ENCODE data around the gene MRPL47. TPM values are rescaled to one million over a fixed set of nuclear protein-coding genes. Genes with fewer than 3 reads are reported as not detected.

MRPL47 gene
- total RNA-seq, 4 donors from 2014 or later, result 21.5 to 32.9 (median 28.7) TPM

DNA sequence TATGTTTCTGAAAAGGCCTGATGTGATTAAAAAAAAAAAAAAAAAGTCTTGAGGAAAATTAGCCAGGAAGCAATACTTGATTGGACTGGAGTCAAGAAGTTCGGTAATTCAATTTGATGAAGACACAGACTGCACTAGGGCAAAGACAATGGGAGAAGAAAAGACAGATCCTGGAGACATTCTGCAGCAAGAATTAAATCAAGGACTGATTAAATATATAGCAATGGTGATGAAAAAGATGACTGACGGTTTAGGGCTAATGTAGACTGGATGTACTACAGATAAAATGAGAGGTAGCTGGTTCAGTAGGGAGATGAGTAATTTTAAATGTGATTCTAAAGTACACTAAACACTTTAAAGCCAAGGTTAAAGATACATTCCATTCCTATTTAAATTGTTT, 13.8 kb downstream of the MRPL47 start:
- TF ChIP-seq CTCF (IDR thresholded peaks at IDR 0.05), result no peak
- ATAC-seq (ENCODE audit: low FRiP score), result no peak
- no peak for DNase-seq (ENCODE audit: low spot score)

GRCh38 chr3:179589143-179589542, 15.3 kb downstream of the MRPL47 start:
- no peak for TF ChIP-seq CTCF (IDR thresholded peaks at IDR 0.05)
- DNase-seq (ENCODE audit: low spot score) (no peak), ATAC-seq (ENCODE audit: low FRiP score) (no peak)

DNA sequence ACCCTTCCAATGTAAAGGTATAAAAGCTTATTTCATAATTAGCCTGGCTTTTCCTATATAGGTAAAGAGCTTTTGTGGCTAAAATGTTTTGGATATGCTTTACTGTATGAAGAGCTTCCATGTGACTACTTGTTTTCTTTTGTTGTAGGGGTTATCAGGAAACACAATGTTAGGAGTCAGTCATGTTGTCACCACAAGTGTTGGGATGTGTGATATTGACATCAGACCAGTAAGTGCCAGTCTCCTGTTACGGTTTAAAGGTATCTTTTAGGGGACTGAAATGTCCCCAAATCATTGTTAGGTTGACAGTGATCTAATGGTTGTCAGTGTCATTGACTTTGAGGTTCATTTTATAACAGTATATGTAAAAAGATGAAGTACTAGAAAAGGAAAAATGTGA, 23.4 kb downstream of the MRPL47 start:
- ATAC-seq (ENCODE audit: low FRiP score) (no peak), DNase-seq (ENCODE audit: low spot score) (no peak)
- TF ChIP-seq CTCF (IDR thresholded peaks at IDR 0.05), result no peak

DNA sequence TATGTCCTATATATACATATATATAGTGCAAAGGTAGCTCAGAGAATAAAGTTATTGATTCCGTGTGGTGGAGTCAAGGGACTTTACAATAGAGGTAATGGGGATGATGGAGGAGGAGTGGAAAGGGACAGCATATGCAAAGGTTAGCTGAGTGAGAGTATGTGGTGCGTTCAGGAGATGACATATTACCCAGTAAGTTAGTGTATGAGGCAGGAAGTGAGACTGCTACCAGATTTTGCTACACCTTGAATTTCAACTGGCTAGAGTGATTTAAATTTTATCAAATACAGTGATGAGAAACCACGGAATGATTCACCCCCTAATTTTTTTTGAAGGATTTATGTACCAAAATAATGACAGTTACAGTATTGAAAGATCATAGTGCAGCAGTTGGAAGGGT, 38.9 kb downstream of the MRPL47 start:
- ATAC-seq (ENCODE audit: low FRiP score), result no peak
- no peak for DNase-seq (ENCODE audit: low spot score)
- TF ChIP-seq CTCF (IDR thresholded peaks at IDR 0.05), result no peak

DNA sequence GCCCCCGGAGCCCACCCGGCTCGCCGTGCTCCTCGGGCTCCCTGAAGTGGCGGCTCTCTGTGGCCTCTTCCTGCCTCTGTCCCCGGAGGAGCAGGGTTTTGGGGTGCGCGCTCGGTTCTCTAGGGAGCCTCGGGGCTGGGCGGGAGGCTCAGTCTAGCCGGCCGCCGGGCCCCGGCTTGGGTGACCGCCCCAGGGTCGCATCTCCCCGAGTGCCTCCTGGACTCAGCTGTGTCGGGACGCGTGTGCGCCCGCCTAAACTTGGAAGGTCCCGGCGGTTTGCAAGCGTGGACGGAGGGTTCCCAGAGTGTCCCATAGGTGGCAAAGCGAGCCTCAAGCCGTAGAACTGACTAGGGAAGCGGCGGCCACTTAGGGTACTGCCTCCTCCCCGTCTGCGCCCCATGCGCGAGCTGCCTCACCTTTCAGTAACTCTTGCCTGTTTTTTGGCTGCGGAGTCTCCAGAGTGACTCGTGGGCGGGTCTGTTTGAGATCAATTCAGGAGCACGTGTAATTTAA, 41.1 kb downstream of the MRPL47 start:
- peak in 1 of 3 donors; percentile 57 for TF ChIP-seq CTCF (IDR thresholded peaks at IDR 0.05)
- ATAC-seq (ENCODE audit: low FRiP score), result peak; percentile 66
- DNase-seq (ENCODE audit: low spot score), result no peak

DNA sequence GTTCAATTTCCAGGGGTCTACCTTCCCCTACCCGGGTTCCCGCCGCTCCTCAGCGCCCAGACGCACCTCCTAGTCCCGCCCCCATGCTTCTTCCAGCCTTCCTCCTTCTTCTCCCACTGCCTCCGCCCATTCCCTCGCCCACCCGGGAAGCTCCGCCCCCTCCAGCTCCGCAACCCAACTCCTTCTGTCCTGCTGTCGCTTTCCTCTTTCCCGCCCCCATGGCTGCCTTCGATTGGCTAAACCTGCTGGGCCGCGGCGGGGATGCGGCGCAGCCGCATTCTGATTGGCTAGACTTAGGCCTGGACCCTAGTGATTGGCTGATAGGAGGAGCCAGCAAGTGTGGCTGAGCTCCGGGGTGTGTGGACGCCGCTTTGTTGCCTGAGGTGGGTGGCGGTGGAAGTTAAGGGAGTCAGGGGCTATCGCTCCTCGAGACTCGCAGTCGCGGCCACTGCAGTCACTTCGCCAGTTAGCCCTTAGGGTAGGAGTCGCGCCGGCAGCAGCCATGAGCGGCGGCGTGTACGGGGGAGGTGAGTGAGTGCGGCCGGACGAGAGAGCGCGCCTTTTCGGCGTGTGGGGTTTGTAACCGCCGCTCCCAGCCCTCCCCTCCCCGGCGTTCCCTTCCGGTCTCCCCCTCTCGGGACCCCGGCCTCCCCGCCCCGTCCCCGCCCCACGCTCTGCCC, 41.7 kb downstream of the MRPL47 start, which contains the start of gene ACTL6A:
Gene ACTL6A (plus strand): TSS at position 336 of the 680 bp plus-strand sequence. CDS start 167 bp downstream, at position 503.
- no peak for TF ChIP-seq CTCF (IDR thresholded peaks at IDR 0.05)
- peak; percentile 98 for ATAC-seq (ENCODE audit: low FRiP score)

DNA sequence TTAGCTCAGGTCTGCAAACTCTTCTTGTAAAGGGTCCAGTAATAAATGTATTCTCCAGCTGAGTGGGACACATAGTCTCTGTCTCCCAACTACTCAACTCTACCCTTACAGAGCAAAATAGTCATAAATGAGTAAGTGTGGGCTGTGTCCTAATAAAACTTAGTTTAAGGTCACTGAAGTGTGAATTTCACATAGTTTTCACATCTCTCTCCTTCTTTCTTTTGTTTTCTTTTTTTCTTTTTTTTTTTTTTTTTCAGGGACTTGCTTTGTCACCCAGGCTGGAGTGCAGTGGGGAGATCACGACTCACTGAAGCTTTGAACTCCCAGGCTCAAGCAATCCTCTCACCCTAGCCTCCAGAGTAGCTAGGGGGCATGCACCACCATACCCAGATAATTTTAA, 43.6 kb downstream of the MRPL47 start:
- DNase-seq (ENCODE audit: low spot score) (no peak), ATAC-seq (ENCODE audit: low FRiP score) (no peak)
- TF ChIP-seq CTCF (IDR thresholded peaks at IDR 0.05), result no peak

More for the DNA sequence above, 41.7 kb downstream of the MRPL47 start, which contains the start of gene ACTL6A:
- peak; percentile 95 for DNase-seq (ENCODE audit: low spot score)

All from omental fat pad (tissue), 4 donors.